ENCODE data around the gene ACBD6. TPM values are rescaled to one million over a fixed set of nuclear protein-coding genes. Genes with fewer than 3 reads are reported as not detected.

Gene ACBD6
- total and polyA plus RNA-seq, 2 of the 4 experiments (the other 2 are of a cell fraction): 52.5 to 59.1 TPM

- CTCF ChIA-PET: no interaction called here
- Histone ChIP-seq H4K5ac (ENCODE audit: low read depth, low read length) (no peak overlapping the region), H3K23ac (ENCODE audit: low read depth, low read length) (no peak overlapping the region), H2AK9ac (replicated peaks; ENCODE audit: low read depth, low read length, poor library complexity) (no peak overlapping the region), H3K27me3 (ENCODE audit: control insufficient read depth, insufficient read depth, low read length) (no peaks in the 10 kb centered on the region), H3K9me1 (ENCODE audit: insufficient read depth, low read length) (peaks cover 4% of the 10 kb centered on the region), H2BK20ac (ENCODE audit: low read depth, low read length) (no peak overlapping the region), H2AFZ (replicated peaks; ENCODE audit: low read length, poor library complexity) (no peak overlapping the region), H2BK5ac (ENCODE audit: low read depth, low read length, poor library complexity, severe bottlenecking) (no peak overlapping the region), H3K4me1 (ENCODE audit: control insufficient read depth, insufficient read depth, low read length) (0 out of 2 replicates have a peak, but pooled peaks cover 2% of the 10 kb centered on the region), H4K8ac (ENCODE audit: low read depth in 2 of 2, low read length in 2 of 2) (no peak overlapping the region), H3K27ac (ENCODE audit: insufficient read depth, low read length) (no peak overlapping the region), H2BK15ac (ENCODE audit: low read depth, low read length) (no peak overlapping the region), H2BK120ac (ENCODE audit: low read depth, low read length) (no peak overlapping the region), H3K56ac (ENCODE audit: extremely low read depth, insufficient read depth, low read length) (no peak overlapping the region), H3K4me3 (ENCODE audit: insufficient read depth, low read depth, low read length) (no peak overlapping the region), H3K4ac (ENCODE audit: low read depth, low read length) (no peak overlapping the region), H3K18ac (ENCODE audit: low read depth, low read length) (no peak overlapping the region; the same call in 1 of the 2 replicates), H3K14ac (replicated peaks; ENCODE audit: low read depth, low read length) (no peak overlapping the region), H3K9me3 (ENCODE audit: control insufficient read depth, insufficient read depth, low read length) (no peaks in the 10 kb centered on the region), H4K91ac (ENCODE audit: insufficient read depth, low read depth, low read length) (no peak overlapping the region), H3K9ac (ENCODE audit: low read depth, low read length) (no peak overlapping the region), H4K20me1 (ENCODE audit: insufficient read depth, low read length) (peaks cover 2% of the 10 kb centered on the region; the same call in 1 of the 2 replicates), H3K36me3 (ENCODE audit: control insufficient read depth, insufficient read depth, low read length) (no peaks in the 10 kb centered on the region), H2AK5ac (ENCODE audit: low read depth, low read length) (no peak overlapping the region), H3K4me2 (ENCODE audit: low read depth, low read length) (no peak overlapping the region), H3K79me1 (ENCODE audit: low read depth in 1 of 2, low read length in 2 of 2) (peaks cover 12 to 27% of the 10 kb centered on the region in 2 experiments)
- DNase-seq (no peak), ATAC-seq (ENCODE audit: low read depth) (no peak)
- in situ Hi-C loops (cut with MboI; ENCODE audit: low sequenced_read_pairs) (no loop called here), dilution Hi-C loops (cut with HindIII; ENCODE audit: low sequenced_read_pairs, unreplicated experiment) (no loop called here), intact Hi-C loops (cut with micrococcal nuclease) (no loop called here)
- no peak for TF ChIP-seq RFX5 (IDR thresholded peaks at IDR 0.05; ENCODE audit: low read depth, low read length)
- no peak for TF ChIP-seq CHD1 (IDR thresholded peaks at IDR 0.05; ENCODE audit: low read depth, low read length)
- no peak for TF ChIP-seq MAZ (IDR thresholded peaks at IDR 0.05; ENCODE audit: borderline replicate concordance, low read depth, low read length)
- TF ChIP-seq FOS (IDR thresholded peaks at IDR 0.05; ENCODE audit: low read depth, low read length): no peak
- TF ChIP-seq SMC3 (IDR thresholded peaks at IDR 0.05; ENCODE audit: low read depth, low read length): no peak
- no peak for TF ChIP-seq RCOR1 (IDR thresholded peaks at IDR 0.05; ENCODE audit: insufficient replicate concordance, low read length)
- WGBS, 2 experiments (ENCODE audit: extremely low coverage in 2 of 2, insufficient read length in 1 of 2): 70% methylated on average over 2 of the region's 6 CpGs; no CpG with 5 or more reads in 1 of the 2 experiments
- POLR2A ChIA-PET (ENCODE audit: unreplicated experiment): no interaction called here
- no TSS peak for BruUV-seq (replicated peaks)
Observed at GRCh38 chr1:180369061-180369460, 133.3 kb downstream of the ACBD6 start.
